ENCODE measurements around the gene MCF2L.

The MCF2L gene

GRCh38 chr13:113123226-113124201, 154.5 kb downstream of the MCF2L start:
- peak overlapping the region; percentile 63 for H3K4me3 ChIP-seq (ENCODE audit: low read depth, low read length)
- no peak for DNase-seq (ENCODE audit: low read depth)
- peak; percentile 45 for TF ChIP-seq CTCF (conservative IDR thresholded peaks at IDR 0.05; ENCODE audit: low read depth, low read length)

GRCh38 chr13:113124211-113124970, 155.4 kb downstream of the MCF2L start:
- H3K4me3 ChIP-seq (ENCODE audit: low read depth, low read length): no peak overlapping the region
- no peak for DNase-seq (ENCODE audit: low read depth)
- no peak for TF ChIP-seq CTCF (conservative IDR thresholded peaks at IDR 0.05; ENCODE audit: low read depth, low read length)

- DNase-seq (ENCODE audit: low read depth): no peak
- H3K4me3 ChIP-seq (ENCODE audit: low read depth, low read length): no peak overlapping the region
- no peak for TF ChIP-seq CTCF (conservative IDR thresholded peaks at IDR 0.05; ENCODE audit: low read depth, low read length)
These were observed 156.7 kb downstream of the MCF2L start for GRCh38 chr13:113125506-113126264.

GRCh38 chr13:113126265-113127150, 157.5 kb downstream of the MCF2L start:
- H3K4me3 ChIP-seq (ENCODE audit: low read depth, low read length): no peak overlapping the region
- no peak for TF ChIP-seq CTCF (conservative IDR thresholded peaks at IDR 0.05; ENCODE audit: low read depth, low read length)
- DNase-seq (ENCODE audit: low read depth): no peak

- DNase-seq (ENCODE audit: low read depth): no peak
- TF ChIP-seq CTCF (conservative IDR thresholded peaks at IDR 0.05; ENCODE audit: low read depth, low read length): no peak
- H3K4me3 ChIP-seq (ENCODE audit: low read depth, low read length): no peak overlapping the region
These were observed 160.5 kb downstream of the MCF2L start for GRCh38 chr13:113129480-113129879.
